SK-N-SH (cell line): ENCODE results near the gene TMOD3.

Source experiments
- GABPA ChIP-seq: IDR thresholded peaks from 2 replicates; pipeline ENCODE4 v1.4.0; 2012; ENCODE audit warnings: low read depth, mild to moderate bottlenecking
- GATA2 ChIP-seq: sonication (generic); formaldehyde crosslinking; IDR thresholded peaks from 2 replicates; pipeline ENCODE4 v1.5.0; 2020; ENCODE audit warnings: mild to moderate bottlenecking, missing genetic modification reagents
- NFIC ChIP-seq: IDR thresholded peaks from 2 replicates; pipeline ENCODE4 v1.4.0; 2012; ENCODE audit warnings: borderline replicate concordance
- POLR2AphosphoS5 ChIP-seq: IDR thresholded peaks from 2 replicates; pipeline ENCODE4 v1.6.1; 2012; ENCODE audit warnings: low read depth, low read length
- RAD21 ChIP-seq: IDR thresholded peaks from 2 replicates; pipeline ENCODE4 v1.6.1; 2012; ENCODE audit warnings: mild to moderate bottlenecking, low read length
- YY1 ChIP-seq: IDR thresholded peaks from 2 replicates; pipeline ENCODE4 v1.4.0; 2012; ENCODE audit warnings: low read depth, mild to moderate bottlenecking
- TF ChIP-seq, protein P1 (sequence below): fragments of 200-600 bp; sonication (generic); IDR thresholded peaks from 2 replicates; pipeline ENCODE4 v1.6.1; 2017; ENCODE audit warnings: antibody characterized with exemption, mild to moderate bottlenecking, moderate library complexity
- TF ChIP-seq, protein P2 (sequence below): IDR thresholded peaks from 2 replicates; pipeline ENCODE4 v1.4.0; 2012; ENCODE audit warnings: low read depth, borderline replicate concordance
- TF ChIP-seq, protein P3 (sequence below): IDR thresholded peaks from 2 replicates; pipeline ENCODE4 v1.6.1; 2012; ENCODE audit warnings: mild to moderate bottlenecking, low read depth, low read length, moderate library complexity

DNA sequence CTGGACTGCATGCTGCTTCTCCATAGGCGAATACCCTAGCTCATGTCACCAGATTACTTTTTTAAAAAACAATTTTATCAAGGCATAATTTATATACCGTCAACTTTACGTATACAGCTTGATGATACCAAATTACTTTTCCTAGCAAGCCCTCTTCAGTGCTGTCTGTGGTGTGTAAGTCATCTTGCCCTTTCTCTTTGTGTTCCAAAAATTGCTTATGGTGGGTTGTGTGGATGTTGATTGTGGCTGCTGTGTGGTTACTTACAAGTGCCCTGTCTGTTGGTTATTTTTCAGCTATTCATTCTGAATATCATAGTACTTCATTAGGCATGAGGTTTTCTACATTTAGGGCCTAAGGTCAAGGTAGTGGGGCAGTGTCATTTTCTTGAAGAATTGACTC, 12.8 kb downstream of the TMOD3 start:
- TF ChIP-seq RAD21 (no peak), GABPA (no peak), YY1 (no peak), GATA2 (CRISPR knock-in tag) (no peak), POLR2AphosphoS5 (no peak), NFIC (no peak)
- TF ChIP-seq, protein P1, sequence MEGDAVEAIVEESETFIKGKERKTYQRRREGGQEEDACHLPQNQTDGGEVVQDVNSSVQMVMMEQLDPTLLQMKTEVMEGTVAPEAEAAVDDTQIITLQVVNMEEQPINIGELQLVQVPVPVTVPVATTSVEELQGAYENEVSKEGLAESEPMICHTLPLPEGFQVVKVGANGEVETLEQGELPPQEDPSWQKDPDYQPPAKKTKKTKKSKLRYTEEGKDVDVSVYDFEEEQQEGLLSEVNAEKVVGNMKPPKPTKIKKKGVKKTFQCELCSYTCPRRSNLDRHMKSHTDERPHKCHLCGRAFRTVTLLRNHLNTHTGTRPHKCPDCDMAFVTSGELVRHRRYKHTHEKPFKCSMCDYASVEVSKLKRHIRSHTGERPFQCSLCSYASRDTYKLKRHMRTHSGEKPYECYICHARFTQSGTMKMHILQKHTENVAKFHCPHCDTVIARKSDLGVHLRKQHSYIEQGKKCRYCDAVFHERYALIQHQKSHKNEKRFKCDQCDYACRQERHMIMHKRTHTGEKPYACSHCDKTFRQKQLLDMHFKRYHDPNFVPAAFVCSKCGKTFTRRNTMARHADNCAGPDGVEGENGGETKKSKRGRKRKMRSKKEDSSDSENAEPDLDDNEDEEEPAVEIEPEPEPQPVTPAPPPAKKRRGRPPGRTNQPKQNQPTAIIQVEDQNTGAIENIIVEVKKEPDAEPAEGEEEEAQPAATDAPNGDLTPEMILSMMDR: no peak
- TF ChIP-seq, protein P2, sequence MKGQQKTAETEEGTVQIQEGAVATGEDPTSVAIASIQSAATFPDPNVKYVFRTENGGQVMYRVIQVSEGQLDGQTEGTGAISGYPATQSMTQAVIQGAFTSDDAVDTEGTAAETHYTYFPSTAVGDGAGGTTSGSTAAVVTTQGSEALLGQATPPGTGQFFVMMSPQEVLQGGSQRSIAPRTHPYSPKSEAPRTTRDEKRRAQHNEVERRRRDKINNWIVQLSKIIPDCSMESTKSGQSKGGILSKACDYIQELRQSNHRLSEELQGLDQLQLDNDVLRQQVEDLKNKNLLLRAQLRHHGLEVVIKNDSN: no peak
- TF ChIP-seq, protein P3, sequence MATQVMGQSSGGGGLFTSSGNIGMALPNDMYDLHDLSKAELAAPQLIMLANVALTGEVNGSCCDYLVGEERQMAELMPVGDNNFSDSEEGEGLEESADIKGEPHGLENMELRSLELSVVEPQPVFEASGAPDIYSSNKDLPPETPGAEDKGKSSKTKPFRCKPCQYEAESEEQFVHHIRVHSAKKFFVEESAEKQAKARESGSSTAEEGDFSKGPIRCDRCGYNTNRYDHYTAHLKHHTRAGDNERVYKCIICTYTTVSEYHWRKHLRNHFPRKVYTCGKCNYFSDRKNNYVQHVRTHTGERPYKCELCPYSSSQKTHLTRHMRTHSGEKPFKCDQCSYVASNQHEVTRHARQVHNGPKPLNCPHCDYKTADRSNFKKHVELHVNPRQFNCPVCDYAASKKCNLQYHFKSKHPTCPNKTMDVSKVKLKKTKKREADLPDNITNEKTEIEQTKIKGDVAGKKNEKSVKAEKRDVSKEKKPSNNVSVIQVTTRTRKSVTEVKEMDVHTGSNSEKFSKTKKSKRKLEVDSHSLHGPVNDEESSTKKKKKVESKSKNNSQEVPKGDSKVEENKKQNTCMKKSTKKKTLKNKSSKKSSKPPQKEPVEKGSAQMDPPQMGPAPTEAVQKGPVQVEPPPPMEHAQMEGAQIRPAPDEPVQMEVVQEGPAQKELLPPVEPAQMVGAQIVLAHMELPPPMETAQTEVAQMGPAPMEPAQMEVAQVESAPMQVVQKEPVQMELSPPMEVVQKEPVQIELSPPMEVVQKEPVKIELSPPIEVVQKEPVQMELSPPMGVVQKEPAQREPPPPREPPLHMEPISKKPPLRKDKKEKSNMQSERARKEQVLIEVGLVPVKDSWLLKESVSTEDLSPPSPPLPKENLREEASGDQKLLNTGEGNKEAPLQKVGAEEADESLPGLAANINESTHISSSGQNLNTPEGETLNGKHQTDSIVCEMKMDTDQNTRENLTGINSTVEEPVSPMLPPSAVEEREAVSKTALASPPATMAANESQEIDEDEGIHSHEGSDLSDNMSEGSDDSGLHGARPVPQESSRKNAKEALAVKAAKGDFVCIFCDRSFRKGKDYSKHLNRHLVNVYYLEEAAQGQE: no peak
